HG02840 (cell line): ENCODE measurements around the gene CAND2.
"Not testable (repeated sequence)": the region's sequence is repeated elsewhere in the genome, so short reads cannot be mapped to it uniquely, and the experiment has no call there.

ENCODE experiments used
- ATAC-seq: cut with Tn5 transposase; IDR thresholded peaks from one replicate; pipeline ENCODE4 v1.9.1; 2021; ENCODE audit warnings: mild to moderate bottlenecking, moderate library complexity, moderate number of reproducible peaks; ENCODE audit not compliant: unreplicated experiment, low FRiP score

The CAND2 gene

GRCh38 chr3:12828751-12829150 lies 32.3 kb downstream of the CAND2 start:
- ATAC-seq, result no peak

- ATAC-seq, result no peak
Observed at GRCh38 chr3:12829404-12829803, 32.9 kb downstream of the CAND2 start.

- ATAC-seq, result no peak
Observed at GRCh38 chr3:12829886-12830784, 33.7 kb downstream of the CAND2 start.

- no peak for ATAC-seq
Observed at GRCh38 chr3:12830785-12831156, 34.3 kb downstream of the CAND2 start.

DNA sequence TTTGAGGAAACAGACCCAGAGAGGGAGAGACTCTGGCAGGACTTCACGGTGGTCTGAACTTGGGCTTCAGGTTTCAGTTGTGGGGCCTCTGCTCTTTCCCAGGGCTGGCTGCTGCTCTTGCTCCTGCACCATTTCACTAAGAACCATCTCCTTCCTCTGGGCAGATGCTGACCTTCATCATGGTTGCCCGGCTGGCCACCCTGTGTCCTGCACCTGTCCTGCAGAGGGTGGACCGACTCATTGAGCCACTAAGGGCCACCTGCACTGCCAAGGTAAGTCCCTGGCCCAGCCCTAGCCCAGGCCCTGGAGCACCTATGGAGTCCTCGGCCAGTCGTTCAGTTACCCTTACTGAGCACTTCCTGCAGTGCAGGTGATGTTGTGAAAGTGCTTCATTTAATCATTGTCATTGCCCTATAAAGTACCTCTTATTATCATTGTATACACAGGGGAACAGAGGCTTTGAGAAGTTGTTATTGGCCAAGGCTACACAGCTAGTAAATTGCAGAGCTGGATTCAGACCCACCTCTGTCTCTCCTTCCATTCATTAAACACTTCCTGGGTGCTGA lies 34.9 kb downstream of the CAND2 start:
- ATAC-seq, result no peak

DNA sequence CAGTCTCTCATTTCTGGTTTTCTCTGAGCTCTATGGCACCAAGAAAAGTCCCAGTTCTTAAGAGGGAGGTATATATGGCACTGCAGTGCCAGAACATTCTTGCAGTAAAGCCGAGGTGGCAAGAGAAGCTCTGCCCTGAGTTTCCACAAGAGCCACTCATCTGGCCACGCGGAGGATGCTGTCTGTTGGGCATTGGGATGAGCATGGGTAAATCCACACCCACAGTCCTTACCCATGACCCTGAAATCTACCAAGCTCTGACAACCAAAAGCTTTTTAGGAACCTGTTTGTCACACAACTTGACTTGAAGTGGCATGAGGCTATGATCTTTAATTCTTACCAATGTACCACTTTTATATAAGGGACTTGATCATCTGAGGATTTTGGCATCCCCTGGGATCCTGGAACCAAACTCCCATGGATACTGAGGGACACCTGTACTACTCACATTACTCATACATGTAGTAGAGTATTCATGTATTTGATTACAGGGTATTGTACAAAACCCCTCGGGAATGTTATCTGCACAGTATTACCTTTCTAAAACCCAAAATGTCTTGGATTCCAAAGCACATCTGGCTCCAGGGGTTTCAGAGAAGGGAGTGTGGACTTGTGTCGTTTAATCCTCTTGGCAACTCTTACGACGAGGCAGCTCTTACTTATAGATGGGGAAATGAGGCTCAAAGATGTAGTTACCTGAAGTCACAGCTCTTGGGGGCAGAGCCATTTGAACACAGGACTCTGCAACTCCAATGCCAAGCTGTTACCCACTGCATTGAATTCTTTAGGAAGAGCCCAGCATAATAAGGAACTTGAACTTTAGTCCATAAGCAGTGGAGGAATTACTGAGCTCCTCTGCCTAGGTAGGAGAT lies 36.1 kb downstream of the CAND2 start:
- no peak for ATAC-seq

GRCh38 chr3:12833222-12834161 lies 37.0 kb downstream of the CAND2 start:
- no peak for ATAC-seq

GRCh38 chr3:12835052-12835665 lies 38.7 kb downstream of the CAND2 start:
- no peak for ATAC-seq

- ATAC-seq, result no peak
Observed at GRCh38 chr3:12837295-12837986, 41.0 kb downstream of the CAND2 start.

- no peak for ATAC-seq
Observed at GRCh38 chr3:12838179-12838965, 41.9 kb downstream of the CAND2 start.

GRCh38 chr3:12839156-12839946 lies 42.9 kb downstream of the CAND2 start:
- no peak for ATAC-seq

DNA sequence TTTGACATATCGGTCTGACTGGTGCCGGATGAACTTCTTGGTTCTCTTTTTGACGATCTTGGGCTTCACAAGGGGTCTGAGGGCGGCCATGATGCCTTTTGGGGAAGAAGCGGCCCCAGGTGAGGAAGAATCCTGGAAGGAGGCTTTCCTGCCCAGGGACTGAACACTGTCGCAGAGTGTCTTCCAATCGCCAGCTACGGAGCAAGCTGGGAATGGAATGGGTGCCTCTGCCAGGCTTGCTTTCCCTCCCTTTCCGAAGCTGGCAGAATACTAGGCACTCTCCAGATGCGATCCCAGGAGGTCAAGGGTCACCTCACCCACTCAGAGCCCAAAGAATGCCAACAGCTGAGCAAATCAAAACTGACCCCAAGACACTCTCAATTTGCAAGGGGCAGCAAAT lies 43.7 kb downstream of the CAND2 start:
- not testable (repeated sequence) for ATAC-seq

- ATAC-seq, result peak; percentile 21
Observed at GRCh38 chr3:12840591-12841148, 44.2 kb downstream of the CAND2 start.

GRCh38 chr3:12841149-12841969 lies 44.9 kb downstream of the CAND2 start, which contains the start of gene RPL32:
Gene RPL32, minus strand, starts transcription at chr3:12841565. Its CDS starts 1,328 bp downstream, at chr3:12840237.
- ATAC-seq, result peak; percentile 87

GRCh38 chr3:12841970-12842328 lies 45.5 kb downstream of the CAND2 start:
- ATAC-seq, result no peak

DNA sequence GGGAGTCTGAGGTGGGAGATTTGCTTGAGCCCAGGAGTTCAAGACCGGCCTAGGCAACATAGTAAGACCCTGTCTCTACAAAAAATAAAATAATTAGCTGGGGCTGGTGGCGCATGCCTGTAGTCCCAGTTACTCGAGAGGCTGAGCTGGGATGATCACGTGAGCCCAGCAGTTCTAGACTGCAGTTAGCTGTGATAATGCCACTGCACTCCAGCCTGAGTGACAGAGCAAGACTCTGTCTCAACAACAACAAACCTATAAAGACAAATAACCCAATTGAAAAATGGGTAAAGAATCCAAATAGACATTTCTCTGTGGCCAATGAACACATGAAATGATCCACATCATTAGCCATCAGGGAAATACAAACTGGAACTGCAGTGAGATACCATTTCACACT lies 46.0 kb downstream of the CAND2 start:
- no peak for ATAC-seq
